HCT116 (cell line): Measurements from ENCODE around the gene FCN1. TPM values are rescaled to one million over a fixed set of nuclear protein-coding genes. Genes with fewer than 3 reads are reported as not detected.

Source experiments
- ATAC-seq: fragments of 200-7000 bp; cut with Tn5 transposase; 2 replicates; pipeline ENCODE4 v1.9.1; 2020; ENCODE audit warnings: mild to moderate bottlenecking, moderate library complexity
- BruUV-seq: library from RNA; stranded (reverse); fragments of 400-500 nt; replicated peaks from 2 replicates; lab custom pipeline; 2021; lab: Mats Ljungman, UMichigan
- CTCF ChIA-PET: fragments of 300-600 bp; sonication (Branson Sonifier 250); formaldehyde crosslinking; loops from one replicate; lab custom pipeline; 2021; ENCODE audit warnings: antibody characterized with exemption; lab: Charles Lee
- POLR2A ChIA-PET: fragments of 300-600, 350-600 bp; sonication (Branson Sonifier 250); formaldehyde crosslinking; loops from one replicate; lab custom pipeline; 2021; ENCODE audit warnings: antibody characterized with exemption; lab: Charles Lee
- RAD21 ChIA-PET, 2 experiments: fragments of 300-600 bp; sonication (Branson Sonifier 250); formaldehyde crosslinking; loops; one replicate each; lab custom pipeline; 2023; ENCODE audit warnings: low total read pairs in 2 of 2; ENCODE audit not compliant: uncharacterized antibody in 2 of 2, unreplicated experiment in 2 of 2, low non-redundant PET in 1 of 2; lab: Charles Lee
- DNase-seq: peaks from one replicate; pipeline ENCODE4 v3.0.0-alpha.2; 2010; ENCODE audit warnings: low read depth, low spot score
- H2AFZ ChIP-seq: fragments of 200-600 bp; shearing (Covaris generic), sonication (generic); 2 replicates; pipeline ENCODE4 v1.6.1; 2017; ENCODE audit warnings: low read depth, mixed run types, mixed read lengths, antibody characterized with exemption, low read length; ENCODE audit not compliant: poor library complexity, severe bottlenecking
- H3K27ac ChIP-seq: 2 replicates; pipeline ENCODE4 v1.5.1; 2012; ENCODE audit warnings: low read depth, low read length
- H3K27me3 ChIP-seq: fragments of 200-600 bp; sonication (generic); 2 replicates; pipeline ENCODE4 v1.6.1; 2016; ENCODE audit warnings: mixed run types, low read length, mixed read lengths; ENCODE audit not compliant: insufficient read depth
- H3K36me3 ChIP-seq, 2 experiments: fragments of 200-500 bp in 1 of 2; fragments of 200-600 bp in 1 of 2; sonication (Bioruptor generic) in 1 of 2; sonication (generic) in 1 of 2; 2 replicates each; pipeline versions ENCODE4 v1.5.1 to v1.6.1; 2014 to 2016; ENCODE audit warnings: low read length in 2 of 2, inconsistent platforms in 1 of 2, mixed read lengths in 1 of 2, mixed run types in 1 of 2; ENCODE audit not compliant: insufficient read depth in 2 of 2, control insufficient read depth in 1 of 2
- H3K4me1 ChIP-seq, 2 experiments: fragments of 200-600 bp in 1 of 2; sonication (generic) in 1 of 2; 2 replicates each; pipeline versions ENCODE4 v1.5.1 to v1.6.1; 2012 to 2017; ENCODE audit warnings: low read length in 2 of 2, inconsistent platforms in 1 of 2, mild to moderate bottlenecking in 1 of 2, mixed read lengths in 1 of 2, mixed run types in 1 of 2, moderate library complexity in 1 of 2; ENCODE audit not compliant: insufficient read depth in 2 of 2, control insufficient read depth in 1 of 2
- H3K4me2 ChIP-seq: fragments of 200-600 bp; sonication (generic); 2 replicates; pipeline ENCODE4 v1.6.1; 2017; ENCODE audit warnings: mixed run types, low read length, mixed read lengths
- H3K4me3 ChIP-seq, 2 experiments: fragments of 200-600 bp in 1 of 2; sonication (generic) in 1 of 2; replicated peaks in 1 of 2; 2 replicates each; pipeline ENCODE4 v1.5.1; 2011 to 2016; ENCODE audit warnings: low read length in 2 of 2, control low read depth in 1 of 2, low read depth in 1 of 2, mild to moderate bottlenecking in 1 of 2, mixed read lengths in 1 of 2, mixed run types in 1 of 2
- H3K79me2 ChIP-seq: fragments of 200-600 bp; sonication (generic); 2 replicates; pipeline ENCODE4 v1.6.1; 2017; ENCODE audit warnings: mild to moderate bottlenecking, mixed run types, low read length, moderate library complexity, mixed read lengths; ENCODE audit not compliant: insufficient read depth
- H3K9ac ChIP-seq: fragments of 200-600 bp; sonication (generic); 2 replicates; pipeline ENCODE4 v1.6.1; 2016; ENCODE audit warnings: low read length, mixed read lengths
- H3K9me2 ChIP-seq: fragments of 200-600 bp; sonication (generic), shearing (Covaris generic); 2 replicates; pipeline ENCODE4 v1.6.1; 2017; ENCODE audit warnings: mixed run types, mild to moderate bottlenecking, moderate library complexity; ENCODE audit not compliant: insufficient read depth
- H3K9me3 ChIP-seq, 2 experiments: fragments of 200-500 bp in 1 of 2; fragments of 200-600 bp in 1 of 2; sonication (Bioruptor generic) in 1 of 2; sonication (generic) in 1 of 2; 2 replicates each; pipeline ENCODE4 v1.6.1; 2014 to 2017; ENCODE audit warnings: low read length in 2 of 2, mixed read lengths in 2 of 2, inconsistent platforms in 1 of 2, low read depth in 1 of 2, mild to moderate bottlenecking in 1 of 2, mixed run types in 1 of 2, moderate library complexity in 1 of 2; ENCODE audit not compliant: control insufficient read depth in 1 of 2, insufficient read depth in 1 of 2
- H4K20me1 ChIP-seq: fragments of 200-600 bp; sonication (generic), shearing (Covaris generic); 2 replicates; pipeline ENCODE4 v1.6.1; 2017; ENCODE audit warnings: mixed run types, mild to moderate bottlenecking, moderate library complexity; ENCODE audit not compliant: insufficient read depth
- CTCF ChIP-seq, 3 experiments: fragments of 200-600 bp in 1 of 3; sonication (generic) in 1 of 3; IDR thresholded peaks in 2 of 3; conservative IDR thresholded peaks in 1 of 3; 2 replicates each; pipeline ENCODE4 v1.5.1; 2012 to 2017; ENCODE audit warnings: low read depth in 2 of 3, low read length in 2 of 3, antibody characterized with exemption in 1 of 3, borderline replicate concordance in 1 of 3, control low read depth in 1 of 3, mild to moderate bottlenecking in 1 of 3, mixed read lengths in 1 of 3, mixed run types in 1 of 3, moderate library complexity in 1 of 3; ENCODE audit not compliant: insufficient read depth in 1 of 3
- EGR1 ChIP-seq: IDR thresholded peaks from 2 replicates; pipeline ENCODE4 v1.6.1; 2012; ENCODE audit warnings: low read depth
- ELF1 ChIP-seq: IDR thresholded peaks from 2 replicates; pipeline ENCODE4 v1.6.1; 2012; ENCODE audit warnings: low read depth, borderline replicate concordance
- JUND ChIP-seq: IDR thresholded peaks from 2 replicates; pipeline ENCODE4 v1.6.1; 2012
- MAX ChIP-seq: IDR thresholded peaks from 2 replicates; pipeline ENCODE4 v1.6.1; 2012
- POLR2A ChIP-seq: IDR thresholded peaks from 2 replicates; pipeline ENCODE4 v1.7.0; 2011; ENCODE audit warnings: borderline replicate concordance; ENCODE audit not compliant: insufficient read depth, insufficient read length; ENCODE audit errors: extremely low read depth
- RAD21 ChIP-seq: IDR thresholded peaks from 2 replicates; pipeline ENCODE4 v1.6.1; 2012; ENCODE audit warnings: low read depth, mild to moderate bottlenecking
- SRF ChIP-seq: IDR thresholded peaks from 2 replicates; pipeline ENCODE4 v1.6.1; 2012; ENCODE audit warnings: low read depth
- TCF7L2 ChIP-seq: IDR thresholded peaks from 2 replicates; pipeline ENCODE4 v1.7.0; 2011; ENCODE audit warnings: borderline replicate concordance, inconsistent platforms; ENCODE audit not compliant: insufficient read depth, insufficient read length; ENCODE audit errors: extremely low read depth
- ZNF274 ChIP-seq: fragments of 200-500 bp; sonication (Bioruptor generic); IDR thresholded peaks from 2 replicates; pipeline ENCODE4 v1.6.1; 2014; ENCODE audit warnings: mild to moderate bottlenecking, low read depth, low read length, inconsistent platforms
- intact Hi-C: fragments of 100-400 bp; cut with micrococcal nuclease; formaldehyde crosslinking; loops from 2 replicates; pipeline ENCODE4 v1.10.0; 2022
- total RNA-seq: library from RNA; stranded (reverse); gene quantifications from one replicate; pipeline ENCODE4 v1.2.1, GENCODE V29; 2021; ENCODE audit not compliant: unreplicated experiment

FCN1 gene
- total RNA-seq, 1 experiment from 2014 or later: not detected

GRCh38 chr9:134883040-134883782 lies 34.5 kb downstream of the FCN1 start:
- H3K9me2 ChIP-seq: no peaks in the 10 kb centered on the region
- H3K4me2 ChIP-seq: no peak overlapping the region
- intact Hi-C loops: no loop called here
- H3K79me2 ChIP-seq: no peaks in the 10 kb centered on the region
- POLR2A ChIA-PET: no interaction called here
- no peaks in the 10 kb centered on the region for H3K36me3 ChIP-seq
- no peak for ATAC-seq
- H4K20me1 ChIP-seq: no peaks in the 10 kb centered on the region
- no peak overlapping the region for H3K4me3 ChIP-seq
- no TSS peak for BruUV-seq
- H3K9ac ChIP-seq: no peak overlapping the region
- TF ChIP-seq CTCF (IDR thresholded peaks at IDR 0.05 in 2 of 3, conservative IDR thresholded peaks at IDR 0.05 in 1 of 3; ENCODE audit: borderline replicate concordance in 1 of 3, insufficient read depth in 1 of 3, low read depth in 2 of 3, low read length in 2 of 3) (no peak), MAX (no peak), ELF1 (no peak), JUND (no peak), RAD21 (no peak), ZNF274 (no peak), SRF (no peak), EGR1 (no peak), TCF7L2 (no peak), POLR2A (no peak)
- TF ChIP-seq, all 23 proteins: peak for 0
- DNase-seq: no peak
- Histone ChIP-seq H3K4me1 (no peaks in the 10 kb centered on the region), H3K9me3 (no peaks in the 10 kb centered on the region), H3K27me3 (no peaks in the 10 kb centered on the region; the same call in 1 of the 2 replicates), H3K27ac (no peak overlapping the region), H2AFZ (no peak overlapping the region)
- RAD21 ChIA-PET: no interaction called here
- CTCF ChIA-PET: no interaction called here
